Lower leg skin (tissue), 3 donors: ENCODE results near the gene PLGRKT.

Experiments
- POLR2A ChIP-seq, 2 donors: fragments of 450-650 bp; IDR thresholded peaks; one replicate each; pipeline ENCODE4 v1.6.1; 2016 to 2017; ENCODE audit warnings: antibody characterized with exemption in 2 of 2, mild to moderate bottlenecking in 1 of 2, moderate library complexity in 1 of 2
- TF ChIP-seq, protein P1 (sequence below), 3 donors: fragments of 450-650 bp; IDR thresholded peaks; one replicate each; pipeline ENCODE4 v1.5.1; 2016; ENCODE audit warnings: antibody characterized with exemption in 3 of 3, mild to moderate bottlenecking in 3 of 3, moderate library complexity in 2 of 3

- TF ChIP-seq, protein P1, sequence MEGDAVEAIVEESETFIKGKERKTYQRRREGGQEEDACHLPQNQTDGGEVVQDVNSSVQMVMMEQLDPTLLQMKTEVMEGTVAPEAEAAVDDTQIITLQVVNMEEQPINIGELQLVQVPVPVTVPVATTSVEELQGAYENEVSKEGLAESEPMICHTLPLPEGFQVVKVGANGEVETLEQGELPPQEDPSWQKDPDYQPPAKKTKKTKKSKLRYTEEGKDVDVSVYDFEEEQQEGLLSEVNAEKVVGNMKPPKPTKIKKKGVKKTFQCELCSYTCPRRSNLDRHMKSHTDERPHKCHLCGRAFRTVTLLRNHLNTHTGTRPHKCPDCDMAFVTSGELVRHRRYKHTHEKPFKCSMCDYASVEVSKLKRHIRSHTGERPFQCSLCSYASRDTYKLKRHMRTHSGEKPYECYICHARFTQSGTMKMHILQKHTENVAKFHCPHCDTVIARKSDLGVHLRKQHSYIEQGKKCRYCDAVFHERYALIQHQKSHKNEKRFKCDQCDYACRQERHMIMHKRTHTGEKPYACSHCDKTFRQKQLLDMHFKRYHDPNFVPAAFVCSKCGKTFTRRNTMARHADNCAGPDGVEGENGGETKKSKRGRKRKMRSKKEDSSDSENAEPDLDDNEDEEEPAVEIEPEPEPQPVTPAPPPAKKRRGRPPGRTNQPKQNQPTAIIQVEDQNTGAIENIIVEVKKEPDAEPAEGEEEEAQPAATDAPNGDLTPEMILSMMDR (IDR thresholded peaks at IDR 0.05) = no peak
- TF ChIP-seq POLR2A (IDR thresholded peaks at IDR 0.05) = no peak
Observed at GRCh38 chr9:5375790-5376477, 61.8 kb downstream of the PLGRKT start.
